GM19467 (cell line): Measurements from ENCODE around the gene HDAC4.
A peak's percentile ranks its signal among the peaks of the same experiment; 100 is the strongest.

ENCODE experiments used
- ATAC-seq: cut with Tn5 transposase; IDR thresholded peaks from one replicate; pipeline ENCODE4 v1.9.1; 2021; ENCODE audit warnings: mild to moderate bottlenecking, moderate library complexity; ENCODE audit not compliant: unreplicated experiment

Gene HDAC4

DNA sequence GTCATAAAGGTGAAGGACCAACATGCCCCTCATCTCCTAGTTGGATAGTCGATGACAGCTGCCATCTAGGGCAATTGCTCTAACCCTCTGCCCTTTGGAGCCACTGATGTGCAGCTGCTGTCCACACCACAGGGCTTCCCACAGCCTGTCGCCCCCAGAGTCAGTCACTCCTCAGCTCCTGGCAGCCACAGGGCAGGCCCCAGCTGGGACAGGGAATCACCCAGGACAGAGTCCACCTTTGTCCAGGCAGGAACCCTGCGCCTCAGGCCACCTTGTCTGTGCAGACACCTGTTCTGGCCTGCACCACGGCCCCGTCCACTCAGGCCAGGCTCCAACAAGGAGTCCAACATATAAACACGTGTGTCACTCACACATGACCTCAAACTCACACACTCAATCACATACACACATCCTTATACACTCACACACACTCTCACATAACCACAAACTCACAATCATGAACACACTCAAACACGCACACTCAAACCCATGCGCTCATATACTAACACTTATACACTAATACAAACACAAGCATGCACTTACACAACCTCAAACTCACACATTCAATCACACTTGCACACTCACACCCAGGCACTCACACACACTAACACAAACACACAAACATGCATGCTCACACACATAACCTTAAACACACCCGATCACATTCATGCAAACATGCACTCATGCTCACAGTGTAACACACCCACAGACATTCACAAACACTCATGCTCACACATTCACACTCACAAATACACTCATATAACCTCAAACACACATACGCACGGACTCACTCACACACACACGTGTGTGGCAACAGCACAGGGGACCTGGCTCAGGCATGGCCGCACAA is 29.7 kb downstream of the HDAC4 start:
- ATAC-seq: no peak

DNA sequence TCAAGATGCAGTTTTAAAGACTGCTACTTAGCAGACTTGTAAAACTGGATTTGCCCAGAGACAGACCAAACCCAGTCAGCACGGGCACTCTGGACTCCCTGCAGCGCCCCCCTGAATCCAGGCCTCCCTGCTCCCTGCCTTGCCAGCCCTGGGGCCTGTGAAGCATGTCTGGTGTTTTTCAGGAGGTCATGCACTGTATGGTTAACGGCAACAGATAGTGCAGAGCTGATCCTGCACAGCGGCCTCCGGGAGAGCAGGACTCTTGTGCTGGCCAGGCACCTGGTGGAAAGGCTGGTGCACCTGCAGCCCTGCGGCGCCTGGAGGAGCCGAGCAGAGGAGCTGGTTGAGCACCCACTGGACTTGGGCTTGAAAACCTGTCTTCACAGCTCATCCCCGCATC is 30.4 kb downstream of the HDAC4 start:
- no peak for ATAC-seq

DNA sequence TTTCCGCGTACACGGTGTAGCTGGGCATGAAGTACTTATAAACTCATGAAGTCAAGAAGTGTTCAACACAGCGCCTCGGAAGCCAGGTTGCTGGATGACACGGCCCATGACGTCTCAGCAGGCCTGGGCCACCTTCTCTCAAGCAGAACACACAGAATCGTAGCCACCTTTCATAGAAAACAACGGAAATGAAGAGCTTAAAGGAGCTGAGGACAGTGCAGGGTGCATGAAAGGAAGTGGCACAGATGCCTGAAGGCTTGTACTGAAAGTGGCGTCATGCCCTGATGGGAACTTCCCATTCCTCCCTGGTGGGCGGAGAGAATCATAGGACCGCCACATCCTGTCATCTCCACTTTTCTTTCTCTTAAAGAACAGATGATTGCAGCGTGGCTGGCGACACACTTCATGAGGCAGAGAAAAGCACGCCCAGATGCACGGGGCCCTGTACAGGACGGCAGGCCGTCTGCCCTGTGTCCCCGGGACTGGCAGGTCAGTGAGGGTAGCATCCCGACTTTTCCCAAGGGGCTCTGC is 31.1 kb downstream of the HDAC4 start:
- ATAC-seq: peak; percentile 83

DNA sequence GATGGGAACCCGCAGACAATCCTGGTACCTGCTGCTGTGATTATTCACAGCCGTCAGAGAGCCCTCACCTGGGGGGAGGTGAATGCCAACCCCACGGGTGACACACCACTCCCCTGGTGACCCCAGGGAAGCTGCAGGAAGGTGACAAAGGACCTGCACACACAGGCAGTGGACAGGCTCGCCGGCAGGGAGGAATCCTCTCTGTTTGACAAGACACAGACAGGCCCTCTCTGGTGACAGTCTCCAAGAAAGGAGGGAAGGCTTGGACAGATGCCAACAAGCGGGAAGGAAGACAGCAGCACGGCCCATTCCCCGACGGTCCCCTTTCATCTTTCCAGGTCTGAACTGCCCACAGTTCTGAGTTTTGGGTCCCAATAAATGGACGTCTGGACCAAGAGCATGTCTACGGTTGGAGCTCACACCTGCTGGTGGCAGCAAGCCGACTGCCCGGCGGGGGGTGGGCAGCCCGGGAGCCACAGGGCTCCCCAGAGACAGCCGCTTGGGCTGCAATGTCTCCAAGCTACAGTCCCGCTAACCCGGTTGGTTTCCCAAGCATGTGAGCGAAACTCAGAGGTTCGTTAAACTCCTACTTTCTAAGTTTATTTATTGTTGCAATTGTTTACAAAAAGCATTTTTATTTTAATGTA is 31.8 kb downstream of the HDAC4 start:
- no peak for ATAC-seq

DNA sequence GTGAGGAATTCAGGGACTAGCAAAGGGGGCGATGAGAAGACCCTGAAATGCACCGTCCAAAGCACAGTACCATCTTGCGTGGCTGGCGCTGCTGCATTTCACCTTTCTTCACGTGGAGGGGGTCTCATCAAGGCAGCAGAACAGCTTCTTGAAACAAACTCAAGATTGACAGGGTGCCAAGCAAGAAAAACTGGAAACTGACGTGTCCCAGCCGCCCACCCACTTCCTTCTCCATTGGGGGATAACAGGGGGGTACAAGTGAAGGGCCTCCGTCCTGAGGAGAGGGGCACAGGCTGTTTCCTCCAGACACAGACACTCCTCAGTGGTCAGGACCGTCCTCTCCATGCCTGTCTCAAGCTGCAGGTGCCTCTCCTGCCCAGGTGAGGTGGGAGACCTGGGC is 32.5 kb downstream of the HDAC4 start:
- no peak for ATAC-seq

DNA sequence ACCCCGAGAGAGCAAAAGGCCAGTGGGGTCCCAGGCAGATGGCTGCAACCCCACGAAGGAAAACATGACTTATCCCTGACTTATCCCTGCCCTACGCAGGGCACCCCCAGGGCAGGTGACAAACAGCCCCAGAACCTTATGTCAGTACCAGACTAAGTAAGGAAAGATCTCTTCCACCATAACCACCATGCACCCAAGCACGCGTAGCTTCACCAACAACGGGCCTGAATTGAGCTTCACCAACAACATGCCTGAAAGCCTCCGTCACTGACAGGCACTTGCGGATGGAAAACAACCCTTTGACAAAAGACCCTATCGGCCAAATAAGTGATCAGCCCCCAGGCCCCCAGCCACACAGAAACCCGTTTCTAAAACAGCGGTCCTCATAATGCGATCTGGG is 34.1 kb downstream of the HDAC4 start:
- no peak for ATAC-seq

DNA sequence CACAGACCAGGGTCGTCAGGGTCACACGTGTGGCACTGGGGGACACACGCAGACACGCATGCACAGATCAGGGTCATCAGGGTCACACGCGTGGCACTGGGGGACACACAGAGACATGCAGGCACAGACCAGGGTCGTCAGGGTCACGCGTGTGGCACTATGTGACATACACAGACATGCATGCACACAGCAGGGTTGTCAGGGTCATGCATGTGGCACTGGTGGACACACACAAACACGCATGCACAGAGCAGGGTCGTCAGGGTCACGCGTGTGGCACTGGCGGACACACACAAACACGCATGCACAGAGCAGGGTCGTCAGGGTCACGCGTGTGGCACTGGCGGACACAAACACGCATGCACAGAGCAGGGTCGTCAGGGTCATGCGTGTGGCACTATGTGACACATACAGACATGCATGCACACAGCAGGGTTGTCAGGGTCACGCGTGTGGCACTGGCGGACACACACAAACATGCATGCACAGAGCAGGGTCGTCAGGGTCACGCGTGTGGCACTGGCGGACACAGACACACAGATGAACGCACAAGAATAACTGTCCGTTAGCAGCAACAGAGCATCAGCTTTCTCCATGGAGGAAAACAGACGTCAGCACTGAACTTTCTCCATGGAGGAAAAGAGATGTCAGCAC is 34.9 kb downstream of the HDAC4 start:
- no peak for ATAC-seq

DNA sequence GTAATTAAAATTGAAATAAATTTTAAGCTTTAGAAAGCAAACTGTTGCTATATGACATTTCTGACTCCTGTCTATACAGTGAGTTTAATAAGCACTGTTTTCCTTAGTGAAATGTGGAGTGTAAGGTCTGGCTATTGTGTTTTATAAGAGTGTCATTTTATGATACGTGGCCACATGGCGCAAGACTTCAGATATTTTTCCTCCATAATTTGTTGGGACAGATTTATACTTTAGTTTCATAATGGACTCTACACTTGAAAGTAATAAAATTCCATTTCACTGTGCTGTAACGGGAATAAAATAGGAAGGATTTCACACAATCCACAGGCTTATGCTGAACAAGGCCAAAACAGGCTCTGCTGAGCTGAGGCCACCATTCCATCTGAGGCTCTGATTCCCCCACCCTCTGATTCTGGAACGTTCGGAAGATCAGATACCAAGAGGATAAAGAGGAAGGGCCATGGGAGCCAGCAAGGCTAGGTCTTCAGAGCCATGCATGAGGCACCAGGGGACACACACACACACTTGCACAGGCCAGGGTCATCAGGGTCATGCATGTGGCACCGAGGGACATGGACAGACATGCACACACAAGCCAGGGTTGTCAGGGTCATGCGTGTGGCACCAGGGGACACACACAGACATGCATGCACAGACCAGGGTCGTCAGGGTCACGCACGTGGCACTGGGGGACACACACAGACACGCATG is 35.6 kb downstream of the HDAC4 start:
- ATAC-seq: no peak

DNA sequence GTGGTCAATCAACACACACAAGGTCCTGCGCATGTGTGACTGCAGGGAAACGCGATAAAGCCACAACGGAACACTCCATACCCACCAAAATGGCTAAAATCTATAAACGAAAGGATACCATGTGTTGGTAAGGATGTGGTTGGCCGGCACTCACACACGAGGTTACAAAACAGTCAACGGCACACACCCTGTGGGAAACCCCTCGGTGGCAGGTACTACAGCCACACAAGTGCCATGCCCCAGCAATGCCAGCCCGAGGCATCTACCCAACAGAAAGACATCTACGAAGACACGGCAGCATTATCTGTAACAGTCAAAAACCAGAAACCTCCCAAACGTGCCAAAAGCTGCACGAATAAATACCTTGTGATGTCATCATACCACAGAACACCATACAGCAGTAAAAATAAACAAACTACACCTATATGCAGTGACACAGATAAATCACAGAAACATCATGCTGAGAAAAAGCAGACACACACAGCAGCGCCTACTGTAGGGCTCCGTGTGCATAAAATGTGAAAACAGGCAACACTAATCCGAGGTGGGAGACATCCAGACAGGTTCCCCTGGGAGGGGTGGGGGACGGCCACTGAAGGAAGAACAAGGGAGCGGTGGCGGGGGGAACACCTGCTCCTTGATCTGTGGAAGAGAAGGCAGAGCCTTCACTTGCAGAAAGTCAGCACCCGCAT is 36.7 kb downstream of the HDAC4 start:
- ATAC-seq: no peak

DNA sequence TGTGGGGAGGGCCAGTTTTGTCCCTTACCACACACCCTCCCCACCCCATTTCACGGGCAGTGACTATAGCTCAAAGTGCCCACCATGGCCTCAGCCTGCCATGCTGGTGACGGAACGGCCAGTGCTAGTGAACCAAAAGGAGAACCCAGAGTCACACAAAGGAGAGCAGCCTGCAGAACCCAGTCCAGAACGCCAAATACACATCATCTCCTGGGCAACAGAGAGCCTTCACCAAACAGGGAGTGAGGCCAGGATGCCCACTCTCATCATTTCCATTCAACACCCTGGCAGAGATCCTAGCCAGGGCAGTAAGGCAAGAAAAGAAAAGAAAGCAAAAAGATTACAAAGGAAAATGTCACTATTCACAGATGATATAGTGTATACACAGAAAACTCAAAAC is 38.3 kb downstream of the HDAC4 start:
- ATAC-seq: no peak

DNA sequence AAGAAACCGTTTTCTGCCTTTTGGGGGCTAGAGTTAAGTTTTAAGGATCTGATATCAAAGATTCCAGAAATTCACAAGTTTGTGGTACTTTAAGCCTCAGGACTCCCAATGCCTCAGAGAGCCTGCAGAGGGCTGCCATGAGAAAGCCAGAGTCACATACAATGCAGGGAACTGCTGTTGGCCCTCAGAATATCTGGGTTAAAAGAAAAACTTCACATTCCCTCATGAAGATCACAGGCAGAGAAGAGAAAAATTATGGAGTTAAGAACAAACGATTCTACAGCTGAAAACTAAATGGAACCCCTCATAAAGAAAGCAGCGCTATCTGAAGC is 39.5 kb downstream of the HDAC4 start:
- no peak for ATAC-seq

DNA sequence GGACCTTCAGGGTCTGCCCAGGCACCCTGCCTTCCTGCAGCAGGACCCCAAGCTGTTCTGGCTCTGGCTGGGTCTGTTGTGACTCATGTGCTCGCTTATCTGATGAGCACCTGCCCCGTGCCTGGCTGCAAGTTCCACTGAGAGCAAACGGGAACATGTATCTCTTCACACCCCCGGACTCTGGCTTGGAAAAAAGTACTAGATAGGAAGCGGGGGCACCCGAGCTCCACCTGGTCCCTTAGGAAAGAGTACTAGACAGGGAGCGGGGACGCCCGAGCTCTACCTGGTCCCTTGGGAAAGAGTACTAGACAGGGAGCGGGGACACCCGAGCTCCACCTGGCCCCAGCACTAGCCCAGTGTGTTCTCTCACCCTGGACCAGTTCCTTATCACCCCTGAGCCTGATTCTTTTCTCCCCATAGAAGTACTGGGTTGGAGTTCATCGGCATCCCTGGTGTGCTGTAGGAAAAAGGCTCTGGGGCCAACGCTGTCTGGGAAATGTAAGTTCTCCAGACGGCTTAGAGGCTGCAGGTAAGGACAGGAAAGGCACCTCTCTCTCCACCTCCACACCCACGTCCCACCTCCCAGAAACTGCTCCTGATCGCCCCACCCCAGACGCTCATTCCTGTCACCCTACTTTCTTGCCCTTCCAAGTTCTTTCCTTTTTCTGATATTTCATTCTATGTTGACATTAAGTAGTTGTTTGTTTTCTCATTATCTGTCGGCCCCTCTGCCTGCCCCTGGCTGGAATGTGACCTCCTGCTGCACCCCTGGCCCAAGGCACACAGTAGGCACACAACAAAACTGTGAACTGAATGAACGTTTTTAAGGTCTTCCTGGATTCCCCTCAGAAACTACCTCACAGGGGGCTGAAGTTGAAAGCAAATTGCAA is 40.2 kb downstream of the HDAC4 start:
- ATAC-seq: no peak

DNA sequence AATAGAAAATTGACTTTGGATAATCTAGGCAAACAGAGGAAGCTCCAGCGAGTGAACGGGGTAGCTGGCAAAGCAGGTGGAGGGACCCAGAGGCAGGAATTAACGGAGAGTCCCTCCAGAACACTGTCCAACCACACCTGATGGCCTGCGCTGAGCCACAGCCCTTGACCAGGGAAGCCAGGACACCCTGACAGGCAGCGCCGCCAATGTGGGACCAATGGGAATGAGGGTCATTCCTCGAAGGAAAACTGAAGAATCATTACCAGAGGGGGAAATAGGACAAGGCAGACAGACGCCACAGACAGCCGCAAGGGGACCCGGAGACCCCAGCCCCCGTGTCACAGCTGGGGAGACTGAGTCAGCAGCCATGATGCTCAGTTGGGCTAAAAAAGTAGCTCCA is 40.8 kb downstream of the HDAC4 start:
- ATAC-seq: no peak

DNA sequence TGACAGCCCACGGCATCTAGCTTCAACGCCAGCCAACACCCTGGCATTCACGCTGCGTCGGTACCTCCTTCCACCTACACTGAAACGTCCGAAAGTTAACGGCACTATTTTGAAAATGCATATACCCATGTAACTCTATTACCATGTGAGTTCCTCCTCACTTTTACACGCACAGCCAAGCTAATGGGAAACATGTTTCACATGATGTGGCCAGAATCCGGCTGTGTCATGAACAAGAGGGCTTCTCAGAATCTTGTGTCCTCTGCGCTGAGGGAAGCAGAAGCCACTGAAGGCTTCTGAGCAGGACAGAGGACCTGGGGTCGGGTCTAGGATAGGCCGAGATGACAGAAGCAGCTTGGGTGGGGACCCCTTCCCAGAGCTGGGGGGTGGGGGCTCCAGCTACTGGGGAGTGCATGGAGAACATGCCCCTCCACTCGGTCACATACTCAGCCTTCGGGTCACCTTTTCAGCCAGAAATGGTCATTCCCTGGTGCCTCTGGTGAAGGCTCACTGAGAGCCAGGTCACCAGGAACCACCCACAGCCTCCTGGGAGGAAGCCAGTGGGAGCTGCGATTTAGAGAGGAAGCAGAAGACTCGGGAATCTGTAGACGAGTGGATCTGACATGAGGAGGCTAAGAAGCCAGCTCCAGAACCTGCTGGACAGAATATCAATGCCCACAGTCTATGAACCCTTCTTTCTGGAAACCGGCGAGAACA is 41.5 kb downstream of the HDAC4 start:
- ATAC-seq: no peak

DNA sequence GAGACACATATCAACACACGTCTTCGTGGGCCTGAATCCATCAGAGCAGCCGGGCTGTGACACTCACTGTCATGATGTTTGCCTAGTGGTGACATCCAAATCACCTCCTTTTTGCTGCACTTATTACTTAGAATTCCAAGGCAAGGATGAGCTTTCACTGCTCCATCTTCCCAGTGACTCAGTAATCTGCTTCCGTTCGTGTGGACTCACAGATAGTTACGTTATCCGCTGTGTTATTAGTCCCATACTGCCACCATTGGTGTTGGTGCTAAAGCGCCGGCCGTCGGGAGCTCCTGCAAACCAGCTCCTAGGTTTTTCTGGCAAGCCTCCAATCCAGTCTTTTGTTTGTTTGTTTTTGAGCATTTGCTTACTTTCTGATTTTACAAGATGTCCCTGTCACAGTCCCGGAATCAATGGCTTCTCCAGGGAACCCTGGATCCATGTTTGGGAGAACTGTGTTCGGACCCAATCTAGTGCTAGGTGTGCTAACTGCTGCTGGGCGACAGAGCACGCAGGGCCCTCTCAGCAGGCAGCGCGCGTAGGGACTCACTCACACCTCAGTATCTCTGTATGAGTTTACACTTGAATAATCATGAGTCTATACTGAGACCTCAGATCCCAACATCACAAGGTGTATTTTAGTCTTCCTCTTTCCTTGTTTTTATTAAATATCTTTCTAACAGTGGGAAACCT is 42.6 kb downstream of the HDAC4 start:
- no peak for ATAC-seq

DNA sequence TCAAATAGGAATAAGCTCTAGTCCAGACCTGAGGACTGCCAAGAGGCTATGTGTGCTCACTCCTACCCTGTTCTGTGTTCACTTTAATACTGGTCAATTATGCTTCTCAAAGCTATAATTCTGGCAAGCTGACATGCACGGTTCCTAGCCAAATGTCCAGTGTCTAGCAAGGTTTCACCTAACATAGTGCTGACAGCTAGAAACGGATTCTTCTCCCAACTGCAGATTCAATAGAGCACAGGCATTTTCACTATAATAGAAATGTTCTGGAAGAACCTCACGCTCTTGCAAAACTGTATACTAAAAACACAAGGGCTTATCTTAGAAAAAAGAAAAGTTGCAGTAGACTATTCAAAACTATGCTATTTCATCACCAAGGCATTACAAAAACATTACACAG is 45.1 kb downstream of the HDAC4 start:
- no peak for ATAC-seq

DNA sequence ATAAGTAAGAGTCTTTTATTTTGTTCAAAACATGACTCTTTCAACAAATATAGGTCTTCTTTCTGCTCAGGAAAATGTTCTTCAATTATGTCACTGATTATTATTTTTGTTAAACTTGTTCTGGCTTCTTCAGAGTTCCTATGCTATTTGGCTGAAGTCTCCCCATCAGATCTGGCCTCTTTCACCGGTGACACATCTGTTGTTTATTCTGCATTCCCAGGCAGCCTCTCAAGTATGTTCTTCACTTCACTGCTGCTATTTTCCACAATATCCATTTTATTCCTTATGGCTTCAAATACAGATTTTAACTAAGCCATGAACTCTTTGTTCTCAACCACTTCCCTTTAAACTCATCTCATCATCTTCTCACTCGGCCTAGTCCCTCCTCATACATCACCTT is 45.7 kb downstream of the HDAC4 start:
- no peak for ATAC-seq

DNA sequence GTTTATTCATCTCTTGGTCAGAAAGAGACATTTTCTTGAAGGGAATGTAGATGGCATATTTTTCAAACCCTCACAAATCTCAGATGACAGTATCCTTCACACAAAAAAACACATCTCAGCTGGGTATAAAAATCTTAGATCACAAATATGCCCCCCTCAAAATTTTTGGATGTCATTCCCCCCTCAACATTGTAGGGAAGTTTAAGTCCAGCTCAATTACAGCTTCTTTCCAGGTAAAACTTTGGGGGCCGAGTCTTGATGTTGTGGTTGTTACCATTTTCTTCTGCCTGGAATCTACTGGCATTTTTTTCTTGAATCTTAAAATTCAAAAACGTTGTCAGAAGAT is 46.1 kb downstream of the HDAC4 start:
- ATAC-seq: no peak
